DMS153 treated with DMSO at 0.1 percent for 48 hours (cell line): ENCODE measurements around the gene YWHAQ.

Experiments
- DNase-seq: peaks from one replicate; lab custom pipeline; 2025; ENCODE audit not compliant: unreplicated experiment; lab: John Stamatoyannopoulos, UW

The YWHAQ gene

DNA sequence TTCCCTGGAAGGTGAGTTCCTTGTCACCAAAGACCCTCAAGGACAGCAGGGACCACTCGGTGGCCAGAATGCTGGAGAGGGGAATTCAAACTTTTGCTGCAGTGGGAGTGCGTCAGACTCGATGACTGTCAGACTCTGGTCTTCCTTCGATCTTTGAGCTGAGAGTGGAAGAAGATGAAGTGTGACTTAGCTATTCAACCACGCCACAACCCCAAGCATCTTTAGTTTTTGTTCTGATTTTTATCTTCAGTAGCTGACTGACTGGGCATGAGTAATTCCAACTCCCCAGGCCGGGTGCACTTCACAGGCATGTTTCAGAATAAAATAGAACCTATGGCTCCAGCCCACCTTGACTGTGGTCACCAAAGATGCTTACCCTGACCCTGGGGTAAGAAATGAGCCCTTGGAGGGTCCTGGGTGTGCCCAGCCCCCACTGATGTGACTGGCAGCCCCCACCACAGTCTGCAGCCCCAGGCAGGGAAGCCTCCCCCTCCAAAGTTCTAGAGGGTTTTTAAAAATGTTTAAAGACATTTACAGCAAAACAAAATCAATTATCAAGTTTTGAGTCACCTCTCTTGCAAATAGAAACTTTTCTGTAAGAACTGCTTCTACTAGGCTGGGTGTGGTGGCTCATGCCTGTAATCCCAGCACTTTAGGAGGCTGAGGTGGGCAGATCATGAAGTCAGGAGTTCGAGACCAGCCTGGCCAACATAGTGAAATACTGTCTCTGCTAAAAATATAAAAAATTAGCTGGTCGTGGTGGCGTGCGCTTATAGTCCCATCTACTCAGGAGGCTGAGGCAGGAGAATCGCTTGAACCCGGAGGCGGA is 24.9 kb upstream of the YWHAQ start:
- DNase-seq: no peak

DNA sequence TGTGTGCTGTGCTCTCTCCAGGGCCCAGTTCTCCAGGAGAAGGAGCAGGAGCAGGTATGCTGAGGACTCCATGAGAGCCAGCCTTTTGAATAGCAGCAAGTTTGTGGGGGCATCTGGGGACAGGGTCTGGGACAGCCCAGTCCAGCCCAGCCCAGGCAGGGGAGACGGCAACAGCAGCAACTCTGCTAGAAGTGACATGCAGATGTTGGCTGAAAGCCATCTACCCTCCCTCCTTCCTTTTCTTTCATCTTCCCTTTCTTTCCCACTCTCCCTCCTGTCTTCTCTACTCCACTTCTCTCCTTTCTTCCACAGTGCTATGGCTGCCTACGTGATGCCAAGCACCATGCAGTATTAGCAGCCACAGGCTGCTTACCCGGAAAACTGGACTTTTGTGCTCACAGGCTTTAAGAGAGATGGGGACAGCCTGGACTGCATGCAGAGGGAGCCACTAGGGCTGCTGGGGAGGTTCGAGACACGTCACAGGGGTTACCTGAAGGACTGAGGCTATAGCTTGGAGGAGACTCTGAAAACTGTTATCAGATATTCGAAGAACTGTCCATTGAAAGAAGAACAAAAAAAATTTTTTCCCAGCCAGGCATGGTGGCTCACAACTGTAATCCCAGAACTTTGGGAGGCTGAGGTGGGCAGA is 23.8 kb upstream of the YWHAQ start:
- DNase-seq: no peak

DNA sequence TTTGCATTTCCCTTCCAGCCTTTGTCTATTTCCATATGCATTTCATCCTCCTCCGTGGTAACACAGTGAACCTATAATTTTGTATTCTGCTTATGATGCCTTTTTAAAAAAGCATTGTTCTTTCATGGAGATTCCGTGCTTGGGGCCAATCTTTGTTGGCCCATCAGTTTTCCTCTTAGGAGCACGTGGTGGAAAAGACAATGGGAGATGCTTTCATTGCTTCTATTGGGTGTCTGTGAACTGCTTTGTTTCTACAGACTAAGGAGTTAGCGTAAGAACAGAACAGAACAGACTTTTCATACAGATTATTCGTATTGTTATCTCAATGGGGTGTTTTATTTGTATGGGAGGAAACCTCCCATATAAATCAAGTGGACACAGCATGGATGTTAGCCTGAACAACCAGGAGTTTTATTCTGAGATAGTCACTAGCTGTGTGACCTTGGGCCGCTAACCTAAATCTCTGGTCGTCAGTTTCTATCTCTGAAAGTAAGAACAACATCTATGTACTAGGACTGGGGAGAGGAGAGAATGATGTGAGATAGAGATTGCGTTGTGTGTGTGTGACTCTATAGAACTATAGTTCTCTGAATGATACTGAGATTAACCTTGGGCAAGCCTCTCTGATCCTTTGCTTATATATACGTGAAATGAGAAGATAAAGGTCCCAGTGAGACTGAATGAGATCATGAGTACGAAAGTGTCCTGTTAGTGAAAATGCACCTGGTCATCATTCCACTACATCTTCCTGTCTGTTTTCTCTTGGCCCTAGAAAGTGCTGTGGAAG is 22.9 kb upstream of the YWHAQ start:
- DNase-seq: no peak

- DNase-seq: no peak
Observed at GRCh38 chr2:9652898-9653479, 22.2 kb upstream of the YWHAQ start.

- no peak for DNase-seq
Observed at GRCh38 chr2:9652267-9652666, 21.5 kb upstream of the YWHAQ start.

DNA sequence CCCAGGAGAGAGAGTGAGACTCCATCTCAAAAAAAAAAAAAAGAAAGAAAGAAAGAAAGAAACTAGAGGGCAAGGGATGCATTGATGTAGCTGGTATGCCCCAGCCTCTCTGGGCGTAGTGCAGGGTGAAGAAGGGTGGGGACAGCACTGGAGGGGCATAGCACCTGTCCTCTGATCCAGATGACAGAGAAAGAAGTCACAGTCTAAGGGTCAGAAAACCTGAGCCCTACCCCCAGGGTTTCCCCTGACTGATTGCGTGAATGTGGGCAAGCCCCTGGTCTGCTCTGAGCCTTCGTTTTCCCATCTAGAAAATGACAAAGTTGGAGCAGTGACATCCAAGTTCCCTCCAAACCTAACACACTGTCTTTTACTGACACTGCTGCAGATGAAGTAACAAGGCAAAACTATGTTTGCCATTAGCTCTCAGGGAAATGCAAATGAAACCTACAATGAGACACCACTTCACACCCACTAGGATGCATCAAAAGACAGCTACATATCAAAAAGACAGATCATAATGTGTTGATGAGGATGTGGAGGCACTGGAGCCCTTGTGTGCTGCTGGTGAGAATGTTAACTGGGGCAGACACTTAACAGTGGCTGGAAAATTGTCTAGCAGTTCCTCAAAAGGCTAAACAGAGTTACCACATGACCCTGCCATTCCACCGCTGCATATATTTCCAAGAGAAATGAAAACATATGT is 19.5 kb upstream of the YWHAQ start:
- no peak for DNase-seq

- no peak for DNase-seq
Observed at GRCh38 chr2:9649261-9649660, 18.5 kb upstream of the YWHAQ start.

GRCh38 chr2:9648821-9649220 is 18.0 kb upstream of the YWHAQ start:
- DNase-seq: no peak

DNA sequence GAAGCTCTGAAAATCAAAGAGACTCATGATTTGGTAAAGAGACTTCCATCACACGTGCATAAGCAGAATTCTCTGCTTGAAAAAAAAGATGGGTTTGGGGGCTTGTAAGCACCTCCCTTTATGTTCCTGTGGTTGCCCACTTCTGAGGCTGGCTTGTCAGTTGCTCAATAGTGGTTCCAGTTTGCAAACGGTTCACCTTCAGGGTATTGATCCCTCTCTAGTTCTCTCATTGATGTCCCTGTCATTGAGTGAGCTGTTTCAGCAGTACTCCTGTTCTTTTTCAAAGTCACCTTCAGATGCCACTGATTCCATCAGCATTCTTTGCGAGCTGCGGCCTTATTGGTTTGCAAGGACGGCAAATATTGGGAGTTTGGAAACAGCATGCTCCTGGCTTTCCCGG is 17.1 kb upstream of the YWHAQ start:
- DNase-seq: no peak

- no peak for DNase-seq
Observed at GRCh38 chr2:9646196-9647030, 15.6 kb upstream of the YWHAQ start.

- DNase-seq: peak; percentile 58
Observed at GRCh38 chr2:9644603-9645002, 13.8 kb upstream of the YWHAQ start.

- no peak for DNase-seq
Observed at GRCh38 chr2:9644021-9644420, 13.2 kb upstream of the YWHAQ start.

DNA sequence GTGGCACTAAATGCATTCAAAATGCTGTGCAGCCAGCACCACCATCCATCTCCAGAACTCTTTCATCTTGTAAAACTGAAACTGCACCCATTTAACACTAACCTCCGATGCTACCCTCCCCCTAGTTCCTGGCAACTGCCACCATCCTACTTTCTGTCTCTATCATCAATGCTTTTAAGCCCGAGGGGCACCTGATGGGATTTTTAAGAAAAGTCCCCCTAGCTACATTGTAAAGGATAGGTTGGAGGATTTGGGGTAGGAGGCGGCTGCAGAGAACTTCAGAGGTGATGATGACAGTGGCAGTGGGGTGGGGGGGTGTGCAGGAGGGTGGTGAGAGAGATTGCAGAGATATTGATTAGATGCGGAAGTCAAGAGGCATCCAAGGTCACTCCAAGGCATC is 10.8 kb upstream of the YWHAQ start:
- DNase-seq: no peak

DNA sequence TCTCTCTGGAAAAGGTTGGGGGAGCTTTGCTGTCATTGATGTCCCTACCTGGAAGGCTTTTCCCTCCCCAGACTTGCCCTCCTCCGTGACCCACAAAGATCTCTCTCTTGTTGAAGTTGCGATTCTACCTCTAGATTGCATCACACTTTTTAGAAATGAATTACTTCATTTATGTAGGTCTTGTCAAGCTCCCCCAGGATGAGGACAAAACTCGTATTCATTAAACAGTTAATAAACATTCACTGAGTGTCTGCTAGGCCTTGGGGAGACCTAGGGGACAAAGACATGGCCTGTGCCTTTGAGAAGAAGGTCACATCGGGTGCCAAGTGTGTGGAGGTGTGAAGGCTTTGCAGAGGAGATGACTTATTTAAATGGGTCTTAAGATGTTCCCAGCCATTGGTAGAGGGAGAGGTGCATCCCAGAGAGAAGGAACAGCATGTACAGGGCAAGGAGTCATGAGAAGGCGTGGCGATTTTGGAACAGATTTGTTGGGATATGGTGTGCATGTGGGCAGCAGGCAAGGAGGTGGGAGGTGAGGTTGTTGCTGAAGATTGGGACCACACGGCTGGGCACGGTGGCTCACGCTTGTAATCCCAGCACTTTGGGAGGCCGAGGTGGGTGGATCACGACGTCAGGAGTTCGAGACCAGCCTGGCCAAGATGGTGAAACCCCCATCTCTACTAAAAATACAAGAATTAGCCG is 9.8 kb upstream of the YWHAQ start:
- DNase-seq: no peak

DNA sequence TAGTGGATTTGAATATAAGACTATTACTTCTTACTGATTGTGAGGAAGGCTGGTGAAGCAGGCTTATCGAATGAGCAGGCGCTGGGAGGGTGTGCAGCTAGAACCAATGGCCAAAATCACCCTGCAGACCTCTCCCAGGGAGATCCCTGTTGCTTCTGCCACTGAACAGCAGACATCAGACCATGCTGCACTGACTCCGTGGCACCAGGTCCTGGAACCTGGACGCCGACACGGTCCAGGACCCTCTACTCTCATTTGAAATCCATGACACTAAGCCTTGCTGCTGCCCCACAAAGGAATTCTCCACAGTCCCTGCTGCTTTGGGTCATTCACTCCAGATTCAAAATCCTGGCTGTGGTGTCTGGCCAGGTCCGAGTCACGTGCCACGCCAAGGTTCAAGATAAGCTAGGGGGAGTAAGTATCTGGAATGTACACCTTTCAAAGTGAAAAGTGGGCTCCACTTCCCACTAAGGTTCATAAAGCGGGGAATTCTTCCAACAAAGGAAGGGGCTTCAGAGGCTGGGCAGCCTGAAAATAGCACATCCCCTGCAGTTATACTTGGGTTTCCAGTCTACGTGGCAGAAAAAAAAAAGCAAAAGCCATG is 9.0 kb upstream of the YWHAQ start:
- DNase-seq: no peak

DNA sequence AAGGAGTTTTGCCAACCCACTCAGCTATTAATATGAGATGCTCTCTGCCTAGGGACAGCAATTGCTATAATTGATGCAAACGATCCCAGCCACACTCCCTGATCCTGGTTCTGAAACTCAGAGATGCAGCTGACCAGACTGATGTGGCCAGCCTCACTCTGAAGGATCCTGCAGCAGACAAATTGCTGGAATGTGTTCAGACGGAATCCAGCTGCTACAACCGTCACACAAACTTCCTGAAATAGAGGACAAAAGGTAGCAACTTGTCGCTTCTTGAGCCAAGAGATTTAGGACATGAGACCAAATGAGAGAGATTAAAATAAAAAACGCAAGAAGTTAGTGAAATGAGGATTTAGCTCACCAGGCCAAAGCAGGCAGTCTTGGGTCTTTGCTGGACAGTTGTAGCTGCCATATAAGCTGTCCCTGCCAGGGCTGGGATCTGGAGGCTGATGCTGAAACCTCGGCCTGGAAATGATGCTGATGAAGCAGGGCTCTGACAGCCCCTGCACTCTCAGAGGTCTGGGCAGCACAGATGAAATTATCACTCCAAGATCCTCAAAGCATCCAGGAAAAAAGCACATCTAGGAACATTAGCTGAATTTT is 8.3 kb upstream of the YWHAQ start:
- DNase-seq: no peak

- no peak for DNase-seq
Observed at GRCh38 chr2:9638532-9638931, 7.7 kb upstream of the YWHAQ start.

DNA sequence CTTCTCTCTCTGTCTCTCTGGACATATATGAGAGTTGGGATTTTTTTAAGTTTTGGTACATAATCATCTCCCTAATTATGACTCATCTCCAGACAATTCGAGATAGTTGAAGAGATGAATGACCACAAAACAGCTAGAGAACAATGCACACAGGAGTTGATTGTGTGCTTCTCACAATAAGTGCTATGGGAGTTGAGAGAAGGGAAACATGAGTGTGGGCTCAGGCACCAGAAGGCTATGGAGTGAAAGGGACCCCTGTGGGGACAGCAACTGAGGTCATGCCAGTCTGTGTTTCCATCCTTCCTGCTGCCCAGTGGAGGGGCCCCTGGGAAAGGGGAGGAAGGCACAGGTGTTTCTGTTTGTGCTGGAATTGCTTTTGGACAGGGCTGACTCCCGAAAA is 6.5 kb upstream of the YWHAQ start:
- no peak for DNase-seq

DNA sequence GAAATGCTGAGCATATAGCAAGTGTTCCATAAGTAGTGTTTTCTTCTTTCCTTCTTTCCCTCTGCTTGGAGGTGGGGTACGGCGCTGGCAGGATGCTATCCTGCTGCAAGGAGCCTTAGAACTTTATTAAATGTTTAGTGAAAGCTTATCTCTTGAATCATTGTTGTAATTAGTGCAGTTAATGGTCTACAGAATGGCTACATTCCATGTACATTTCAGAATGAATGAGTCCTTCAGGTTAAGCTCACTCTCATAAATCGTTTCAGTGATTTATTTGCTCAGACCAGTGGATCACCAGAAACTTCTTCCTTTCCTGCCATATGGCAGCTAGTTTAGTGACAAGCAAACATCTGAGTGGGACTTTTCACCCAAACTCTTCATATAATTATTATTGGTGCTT is 3.3 kb upstream of the YWHAQ start:
- DNase-seq: no peak
